ENCODE data around the gene MLLT3.

DNA sequence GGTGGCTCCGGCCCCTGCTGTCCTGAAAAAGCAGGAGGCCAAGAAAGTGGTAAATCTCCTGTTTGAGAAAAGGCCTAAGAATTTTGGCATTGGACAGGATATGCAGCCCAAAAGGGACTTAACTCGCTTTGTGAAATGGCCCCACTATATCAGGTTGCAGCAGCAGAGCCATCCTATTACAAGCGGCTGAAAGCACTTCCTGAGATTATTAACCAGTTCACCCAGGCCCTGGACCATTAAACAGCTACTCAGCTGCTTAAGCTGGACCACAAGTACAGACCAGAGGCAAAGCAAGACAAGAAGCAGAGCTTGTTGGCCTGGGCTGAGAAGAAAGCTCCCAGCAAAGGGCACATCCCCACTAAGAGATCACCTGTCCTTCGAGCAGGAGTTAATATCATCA lies 89.7 kb downstream of the MLLT3 start:
- TF ChIP-seq CTCF (IDR thresholded peaks at IDR 0.05; ENCODE audit: low read depth, low read length) (no peak), EZH2phosphoT487 (IDR thresholded peaks at IDR 0.05; ENCODE audit: low read depth) (no peak)

Measured in OCI-LY3 (cell line).